SK-N-SH treated with all-trans-retinoic acid at 6 μM for 48 hours (cell line): ENCODE results near the gene ZSCAN12.
A peak's percentile ranks its signal among the peaks of the same experiment; 100 is the strongest.
"Not testable (repeated sequence)": the region's sequence is repeated elsewhere in the genome, so short reads cannot be mapped to it uniquely, and the experiment has no call there.

Experiments
- ATAC-seq: fragments of 200-7000 bp; cut with Tn5 transposase; 3 replicates; pipeline ENCODE4 v1.9.1; 2020; ENCODE audit warnings: mild to moderate bottlenecking, moderate library complexity
- ARNTL ChIP-seq: fragments of 450-650 bp; formaldehyde crosslinking; IDR thresholded peaks from 2 replicates; pipeline ENCODE4 v1.5.0; 2020; ENCODE audit warnings: low read depth, mild to moderate bottlenecking, moderate library complexity, borderline replicate concordance
- CSDC2 ChIP-seq: fragments of 250-450 bp; sonication (Bioruptor Pico); IDR thresholded peaks from 2 replicates; pipeline ENCODE4 v1.5.0; 2020; ENCODE audit warnings: mild to moderate bottlenecking, moderate library complexity
- ISL1 ChIP-seq: fragments of 250-450 bp; sonication (Bioruptor Pico); IDR thresholded peaks from 2 replicates; pipeline ENCODE4 v2.1.2; 2022; ENCODE audit warnings: mild to moderate bottlenecking, moderate library complexity
- OSR1 ChIP-seq: fragments of 250-450 bp; sonication (Bioruptor Pico); IDR thresholded peaks from 2 replicates; pipeline ENCODE4 v1.8.0; 2022; ENCODE audit warnings: moderate library complexity, mild to moderate bottlenecking, inconsistent platforms
- RARB ChIP-seq: fragments of 250-450 bp; sonication (Bioruptor Pico); IDR thresholded peaks from 2 replicates; pipeline ENCODE4 v1.8.0; 2021; ENCODE audit warnings: mild to moderate bottlenecking, moderate library complexity
- SNAI2 ChIP-seq: fragments of 250-450 bp; sonication (Bioruptor Pico); IDR thresholded peaks from 2 replicates; pipeline ENCODE4 v1.5.0; 2020; ENCODE audit warnings: mild to moderate bottlenecking, moderate library complexity
- TCF4 ChIP-seq: fragments of 250-450 bp; sonication (Bioruptor Pico); IDR thresholded peaks from 2 replicates; pipeline ENCODE4 v1.8.0; 2021; ENCODE audit warnings: mild to moderate bottlenecking, moderate library complexity, borderline replicate concordance
- TOX ChIP-seq: fragments of 250-450 bp; sonication (Bioruptor Pico); IDR thresholded peaks from 2 replicates; pipeline ENCODE4 v1.8.0; 2021; ENCODE audit warnings: mild to moderate bottlenecking, moderate library complexity, borderline replicate concordance
- ZC3H10 ChIP-seq: fragments of 250-450 bp; sonication (Bioruptor Pico); IDR thresholded peaks from 2 replicates; pipeline ENCODE4 v1.5.1; 2021; ENCODE audit warnings: mild to moderate bottlenecking, moderate library complexity
- ZFP3 ChIP-seq: fragments of 250-450 bp; sonication (Bioruptor Pico); IDR thresholded peaks from 2 replicates; pipeline ENCODE4 v1.5.0; 2020; ENCODE audit warnings: mild to moderate bottlenecking, moderate library complexity
- ZFP30 ChIP-seq: fragments of 450-650 bp; formaldehyde crosslinking; IDR thresholded peaks from 2 replicates; pipeline ENCODE4 v1.5.0; 2022; ENCODE audit warnings: mild to moderate bottlenecking, moderate library complexity
- ZNF565 ChIP-seq: fragments of 450-650 bp; formaldehyde crosslinking; conservative IDR thresholded peaks from 2 replicates; pipeline ENCODE4 v1.5.0; 2020; ENCODE audit warnings: low read depth, mild to moderate bottlenecking, moderate library complexity
- ZNF70 ChIP-seq: fragments of 450-650 bp; formaldehyde crosslinking; IDR thresholded peaks from 2 replicates; pipeline ENCODE4 v1.5.0; 2020; ENCODE audit warnings: mild to moderate bottlenecking, moderate library complexity
- TF ChIP-seq, protein P1 (sequence below): fragments of 250-450 bp; sonication (Bioruptor Pico); IDR thresholded peaks from 2 replicates; pipeline ENCODE4 v1.8.0; 2021; ENCODE audit warnings: low read depth, mild to moderate bottlenecking, moderate library complexity, borderline replicate concordance
- TF ChIP-seq, protein P2 (sequence below): fragments of 250-450 bp; sonication (Bioruptor Pico); IDR thresholded peaks from 2 replicates; pipeline ENCODE4 v1.5.0; 2020; ENCODE audit warnings: mild to moderate bottlenecking, moderate library complexity
- TF ChIP-seq, protein P3 (sequence below): fragments of 250-450 bp; sonication (Bioruptor Pico); IDR thresholded peaks from 2 replicates; pipeline ENCODE4 v1.8.0; 2020; ENCODE audit warnings: mild to moderate bottlenecking, moderate library complexity, borderline replicate concordance

Gene ZSCAN12

DNA sequence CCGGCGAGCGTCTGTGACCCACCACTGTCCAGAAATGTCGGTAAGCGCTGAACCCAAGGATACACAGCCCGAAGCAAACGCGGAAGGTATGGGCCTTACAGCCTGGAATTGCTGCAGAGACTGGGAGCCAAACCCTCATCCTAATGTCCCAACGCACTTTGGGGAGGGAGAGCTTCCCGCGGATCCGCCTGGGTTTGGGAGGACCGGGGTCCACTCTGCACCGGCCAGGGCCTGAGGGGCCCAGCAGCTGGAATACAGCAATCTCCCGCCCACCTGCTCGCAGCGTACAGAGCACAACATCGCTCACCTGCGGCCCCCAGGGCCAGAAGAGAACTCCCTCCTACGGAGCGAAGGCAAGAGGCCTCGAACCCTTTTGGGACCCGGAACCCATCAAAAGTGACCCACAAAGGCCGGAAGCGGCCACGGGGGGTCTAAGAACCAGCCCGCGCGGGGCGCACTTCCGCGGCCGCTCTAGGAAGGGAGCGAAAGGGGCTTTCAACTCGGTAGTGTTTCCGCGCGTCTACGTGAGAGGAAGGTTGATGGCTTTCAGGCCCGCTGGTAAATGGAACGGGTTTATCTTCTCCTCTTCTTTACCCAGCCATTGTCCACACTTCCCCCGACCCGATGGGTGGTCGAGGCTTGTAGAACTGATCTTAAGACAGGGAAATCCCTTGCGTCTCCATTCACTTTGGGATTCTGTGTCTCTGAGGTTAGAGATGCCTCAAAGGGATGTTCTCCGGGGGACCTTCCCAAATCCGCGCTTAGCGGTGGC, at the start of gene ZSCAN12:
Gene ZSCAN12 (minus strand): TSS at position 398 of the 772 bp plus-strand sequence. CDS start 1,342 bp downstream, outside the sequence.
- TF ChIP-seq, protein P1, sequence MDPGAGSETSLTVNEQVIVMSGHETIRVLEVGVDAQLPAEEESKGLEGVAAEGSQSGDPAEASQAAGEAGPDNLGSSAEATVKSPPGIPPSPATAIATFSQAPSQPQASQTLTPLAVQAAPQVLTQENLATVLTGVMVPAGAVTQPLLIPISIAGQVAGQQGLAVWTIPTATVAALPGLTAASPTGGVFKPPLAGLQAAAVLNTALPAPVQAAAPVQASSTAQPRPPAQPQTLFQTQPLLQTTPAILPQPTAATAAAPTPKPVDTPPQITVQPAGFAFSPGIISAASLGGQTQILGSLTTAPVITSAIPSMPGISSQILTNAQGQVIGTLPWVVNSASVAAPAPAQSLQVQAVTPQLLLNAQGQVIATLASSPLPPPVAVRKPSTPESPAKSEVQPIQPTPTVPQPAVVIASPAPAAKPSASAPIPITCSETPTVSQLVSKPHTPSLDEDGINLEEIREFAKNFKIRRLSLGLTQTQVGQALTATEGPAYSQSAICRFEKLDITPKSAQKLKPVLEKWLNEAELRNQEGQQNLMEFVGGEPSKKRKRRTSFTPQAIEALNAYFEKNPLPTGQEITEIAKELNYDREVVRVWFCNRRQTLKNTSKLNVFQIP (CRISPR knock-in tag): peak; percentile 18; the same call in 1 of the 2 replicates
- TF ChIP-seq, protein P2, sequence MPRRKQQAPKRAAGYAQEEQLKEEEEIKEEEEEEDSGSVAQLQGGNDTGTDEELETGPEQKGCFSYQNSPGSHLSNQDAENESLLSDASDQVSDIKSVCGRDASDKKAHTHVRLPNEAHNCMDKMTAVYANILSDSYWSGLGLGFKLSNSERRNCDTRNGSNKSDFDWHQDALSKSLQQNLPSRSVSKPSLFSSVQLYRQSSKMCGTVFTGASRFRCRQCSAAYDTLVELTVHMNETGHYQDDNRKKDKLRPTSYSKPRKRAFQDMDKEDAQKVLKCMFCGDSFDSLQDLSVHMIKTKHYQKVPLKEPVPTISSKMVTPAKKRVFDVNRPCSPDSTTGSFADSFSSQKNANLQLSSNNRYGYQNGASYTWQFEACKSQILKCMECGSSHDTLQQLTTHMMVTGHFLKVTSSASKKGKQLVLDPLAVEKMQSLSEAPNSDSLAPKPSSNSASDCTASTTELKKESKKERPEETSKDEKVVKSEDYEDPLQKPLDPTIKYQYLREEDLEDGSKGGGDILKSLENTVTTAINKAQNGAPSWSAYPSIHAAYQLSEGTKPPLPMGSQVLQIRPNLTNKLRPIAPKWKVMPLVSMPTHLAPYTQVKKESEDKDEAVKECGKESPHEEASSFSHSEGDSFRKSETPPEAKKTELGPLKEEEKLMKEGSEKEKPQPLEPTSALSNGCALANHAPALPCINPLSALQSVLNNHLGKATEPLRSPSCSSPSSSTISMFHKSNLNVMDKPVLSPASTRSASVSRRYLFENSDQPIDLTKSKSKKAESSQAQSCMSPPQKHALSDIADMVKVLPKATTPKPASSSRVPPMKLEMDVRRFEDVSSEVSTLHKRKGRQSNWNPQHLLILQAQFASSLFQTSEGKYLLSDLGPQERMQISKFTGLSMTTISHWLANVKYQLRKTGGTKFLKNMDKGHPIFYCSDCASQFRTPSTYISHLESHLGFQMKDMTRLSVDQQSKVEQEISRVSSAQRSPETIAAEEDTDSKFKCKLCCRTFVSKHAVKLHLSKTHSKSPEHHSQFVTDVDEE (CRISPR knock-in tag): peak; percentile 46; the same call in 1 of the 2 replicates
- TF ChIP-seq SNAI2 (CRISPR knock-in tag) (0 out of 2 replicates have a peak, but pooled peaks have one; percentile 37), OSR1 (CRISPR knock-in tag) (no peak), CSDC2 (CRISPR knock-in tag) (peak; percentile 62; the same call in 1 of the 2 replicates), ZFP30 (CRISPR knock-in tag) (no peak), TCF4 (CRISPR knock-in tag) (peak; percentile 29; the same call in 1 of the 2 replicates), ZFP3 (CRISPR knock-in tag) (peak; percentile 79)
- TF ChIP-seq, protein P3, sequence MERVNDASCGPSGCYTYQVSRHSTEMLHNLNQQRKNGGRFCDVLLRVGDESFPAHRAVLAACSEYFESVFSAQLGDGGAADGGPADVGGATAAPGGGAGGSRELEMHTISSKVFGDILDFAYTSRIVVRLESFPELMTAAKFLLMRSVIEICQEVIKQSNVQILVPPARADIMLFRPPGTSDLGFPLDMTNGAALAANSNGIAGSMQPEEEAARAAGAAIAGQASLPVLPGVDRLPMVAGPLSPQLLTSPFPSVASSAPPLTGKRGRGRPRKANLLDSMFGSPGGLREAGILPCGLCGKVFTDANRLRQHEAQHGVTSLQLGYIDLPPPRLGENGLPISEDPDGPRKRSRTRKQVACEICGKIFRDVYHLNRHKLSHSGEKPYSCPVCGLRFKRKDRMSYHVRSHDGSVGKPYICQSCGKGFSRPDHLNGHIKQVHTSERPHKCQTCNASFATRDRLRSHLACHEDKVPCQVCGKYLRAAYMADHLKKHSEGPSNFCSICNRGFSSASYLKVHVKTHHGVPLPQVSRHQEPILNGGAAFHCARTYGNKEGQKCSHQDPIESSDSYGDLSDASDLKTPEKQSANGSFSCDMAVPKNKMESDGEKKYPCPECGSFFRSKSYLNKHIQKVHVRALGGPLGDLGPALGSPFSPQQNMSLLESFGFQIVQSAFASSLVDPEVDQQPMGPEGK: no peak
- peak; percentile 96 for ATAC-seq

DNA sequence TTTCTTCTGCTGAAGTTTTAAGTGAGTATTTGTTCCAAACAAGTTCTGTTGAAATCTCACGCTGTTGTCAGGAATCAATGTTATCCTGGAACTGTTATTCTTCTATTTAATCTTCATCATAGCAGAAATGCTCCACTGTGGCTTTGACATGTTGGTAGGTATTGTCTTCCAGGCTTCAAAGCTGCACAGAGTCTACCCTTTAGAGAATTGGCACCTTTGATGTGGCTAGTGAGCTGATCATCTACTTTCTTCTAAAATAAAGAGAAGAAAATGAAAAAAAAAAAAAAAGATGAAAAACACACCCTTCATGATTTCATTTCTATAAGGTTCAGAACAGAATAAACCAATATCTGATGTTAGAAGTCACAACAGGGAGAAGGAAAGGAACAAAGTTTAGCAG, 49.5 kb upstream of the ZSCAN12 start:
- TF ChIP-seq SNAI2 (CRISPR knock-in tag) (no peak), OSR1 (CRISPR knock-in tag) (no peak), RARB (CRISPR knock-in tag) (no peak), ZNF565 (CRISPR knock-in tag) (no peak), TCF4 (CRISPR knock-in tag) (no peak), ISL1 (CRISPR knock-in tag) (no peak), ZFP3 (CRISPR knock-in tag) (no peak), ARNTL (CRISPR knock-in tag) (no peak), TOX (CRISPR knock-in tag) (no peak), ZC3H10 (CRISPR knock-in tag) (no peak), ZNF70 (CRISPR knock-in tag) (no peak)
- TF ChIP-seq, protein P2 (CRISPR knock-in tag): no peak
- TF ChIP-seq, protein P1 (CRISPR knock-in tag): no peak
- TF ChIP-seq, protein P3: no peak
- no peak for ATAC-seq

DNA sequence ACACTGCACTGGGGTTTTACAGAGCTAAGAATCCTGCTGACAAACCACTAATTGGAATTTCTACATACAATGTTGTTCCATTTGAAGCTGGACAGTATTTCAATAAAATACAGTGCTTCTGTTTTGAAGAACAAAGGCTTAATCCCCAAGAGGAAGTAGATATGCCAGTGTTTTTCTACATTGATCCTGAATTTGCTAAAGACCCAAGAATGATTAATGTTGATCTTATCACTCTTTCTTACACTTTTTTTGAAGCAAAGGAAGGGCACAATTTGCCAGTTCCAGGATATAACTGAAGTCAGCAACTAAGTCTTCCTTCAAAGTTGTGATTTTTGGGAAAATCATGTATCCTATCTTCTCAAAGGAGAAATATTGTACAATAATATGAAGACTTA, 48.0 kb upstream of the ZSCAN12 start:
- ATAC-seq: not testable (repeated sequence)
